HCT116 (cell line): ENCODE measurements around the gene PRAMEF2. TPM values are rescaled to one million over a fixed set of nuclear protein-coding genes. Genes with fewer than 3 reads are reported as not detected.
"Not testable (repeated sequence)": the region's sequence is repeated elsewhere in the genome, so short reads cannot be mapped to it uniquely, and the experiment has no call there.

ENCODE experiments used
- ATAC-seq: fragments of 200-7000 bp; cut with Tn5 transposase; 2 replicates; pipeline ENCODE4 v1.9.1; 2020; ENCODE audit warnings: mild to moderate bottlenecking, moderate library complexity
- Bru-seq: library from RNA; stranded (reverse); fragments of 400-500 nt; gene quantifications from one replicate; lab custom pipeline; 2021; lab: Mats Ljungman, UMichigan
- BruChase-seq, 2 experiments: library from RNA; stranded (reverse); fragments of 400-500 nt; gene quantifications; one replicate each; lab custom pipeline; 2021; lab: Mats Ljungman, UMichigan
- BruUV-seq: library from RNA; stranded (reverse); fragments of 400-500 nt; replicated peaks from 2 replicates; lab custom pipeline; 2021; lab: Mats Ljungman, UMichigan
- CTCF ChIA-PET: fragments of 300-600 bp; sonication (Branson Sonifier 250); formaldehyde crosslinking; loops from one replicate; lab custom pipeline; 2021; ENCODE audit warnings: antibody characterized with exemption; lab: Charles Lee
- POLR2A ChIA-PET: fragments of 300-600, 350-600 bp; sonication (Branson Sonifier 250); formaldehyde crosslinking; loops from one replicate; lab custom pipeline; 2021; ENCODE audit warnings: antibody characterized with exemption; lab: Charles Lee
- RAD21 ChIA-PET, 2 experiments: fragments of 300-600 bp; sonication (Branson Sonifier 250); formaldehyde crosslinking; loops; one replicate each; lab custom pipeline; 2023; ENCODE audit warnings: low total read pairs in 2 of 2; ENCODE audit not compliant: uncharacterized antibody in 2 of 2, unreplicated experiment in 2 of 2, low non-redundant PET in 1 of 2; lab: Charles Lee
- DNase-seq: peaks from one replicate; pipeline ENCODE4 v3.0.0-alpha.2; 2010; ENCODE audit warnings: low read depth, low spot score
- H2AFZ ChIP-seq: fragments of 200-600 bp; shearing (Covaris generic), sonication (generic); 2 replicates; pipeline ENCODE4 v1.6.1; 2017; ENCODE audit warnings: low read depth, mixed run types, mixed read lengths, antibody characterized with exemption, low read length; ENCODE audit not compliant: poor library complexity, severe bottlenecking
- H3K27ac ChIP-seq: 2 replicates; pipeline ENCODE4 v1.5.1; 2012; ENCODE audit warnings: low read depth, low read length
- H3K27me3 ChIP-seq: fragments of 200-600 bp; sonication (generic); 2 replicates; pipeline ENCODE4 v1.6.1; 2016; ENCODE audit warnings: mixed run types, low read length, mixed read lengths; ENCODE audit not compliant: insufficient read depth
- H3K36me3 ChIP-seq, 2 experiments: fragments of 200-500 bp in 1 of 2; fragments of 200-600 bp in 1 of 2; sonication (Bioruptor generic) in 1 of 2; sonication (generic) in 1 of 2; 2 replicates each; pipeline versions ENCODE4 v1.5.1 to v1.6.1; 2014 to 2016; ENCODE audit warnings: low read length in 2 of 2, inconsistent platforms in 1 of 2, mixed read lengths in 1 of 2, mixed run types in 1 of 2; ENCODE audit not compliant: insufficient read depth in 2 of 2, control insufficient read depth in 1 of 2
- H3K4me1 ChIP-seq, 2 experiments: fragments of 200-600 bp in 1 of 2; sonication (generic) in 1 of 2; 2 replicates each; pipeline versions ENCODE4 v1.5.1 to v1.6.1; 2012 to 2017; ENCODE audit warnings: low read length in 2 of 2, inconsistent platforms in 1 of 2, mild to moderate bottlenecking in 1 of 2, mixed read lengths in 1 of 2, mixed run types in 1 of 2, moderate library complexity in 1 of 2; ENCODE audit not compliant: insufficient read depth in 2 of 2, control insufficient read depth in 1 of 2
- H3K4me2 ChIP-seq: fragments of 200-600 bp; sonication (generic); 2 replicates; pipeline ENCODE4 v1.6.1; 2017; ENCODE audit warnings: mixed run types, low read length, mixed read lengths
- H3K4me3 ChIP-seq, 2 experiments: fragments of 200-600 bp in 1 of 2; sonication (generic) in 1 of 2; replicated peaks in 1 of 2; 2 replicates each; pipeline ENCODE4 v1.5.1; 2011 to 2016; ENCODE audit warnings: low read length in 2 of 2, control low read depth in 1 of 2, low read depth in 1 of 2, mild to moderate bottlenecking in 1 of 2, mixed read lengths in 1 of 2, mixed run types in 1 of 2
- H3K79me2 ChIP-seq: fragments of 200-600 bp; sonication (generic); 2 replicates; pipeline ENCODE4 v1.6.1; 2017; ENCODE audit warnings: mild to moderate bottlenecking, mixed run types, low read length, moderate library complexity, mixed read lengths; ENCODE audit not compliant: insufficient read depth
- H3K9ac ChIP-seq: fragments of 200-600 bp; sonication (generic); 2 replicates; pipeline ENCODE4 v1.6.1; 2016; ENCODE audit warnings: low read length, mixed read lengths
- H3K9me2 ChIP-seq: fragments of 200-600 bp; sonication (generic), shearing (Covaris generic); 2 replicates; pipeline ENCODE4 v1.6.1; 2017; ENCODE audit warnings: mixed run types, mild to moderate bottlenecking, moderate library complexity; ENCODE audit not compliant: insufficient read depth
- H3K9me3 ChIP-seq, 2 experiments: fragments of 200-500 bp in 1 of 2; fragments of 200-600 bp in 1 of 2; sonication (Bioruptor generic) in 1 of 2; sonication (generic) in 1 of 2; 2 replicates each; pipeline ENCODE4 v1.6.1; 2014 to 2017; ENCODE audit warnings: low read length in 2 of 2, mixed read lengths in 2 of 2, inconsistent platforms in 1 of 2, low read depth in 1 of 2, mild to moderate bottlenecking in 1 of 2, mixed run types in 1 of 2, moderate library complexity in 1 of 2; ENCODE audit not compliant: control insufficient read depth in 1 of 2, insufficient read depth in 1 of 2
- H4K20me1 ChIP-seq: fragments of 200-600 bp; sonication (generic), shearing (Covaris generic); 2 replicates; pipeline ENCODE4 v1.6.1; 2017; ENCODE audit warnings: mixed run types, mild to moderate bottlenecking, moderate library complexity; ENCODE audit not compliant: insufficient read depth
- CEBPB ChIP-seq: IDR thresholded peaks from 2 replicates; pipeline ENCODE4 v1.6.1; 2012; ENCODE audit warnings: low read depth
- JUND ChIP-seq: IDR thresholded peaks from 2 replicates; pipeline ENCODE4 v1.6.1; 2012
- MAX ChIP-seq: IDR thresholded peaks from 2 replicates; pipeline ENCODE4 v1.6.1; 2012
- POLR2AphosphoS5 ChIP-seq: IDR thresholded peaks from 2 replicates; pipeline ENCODE4 v1.6.1; 2011; ENCODE audit warnings: mild to moderate bottlenecking, low read depth, low read length, moderate library complexity
- RAD21 ChIP-seq: IDR thresholded peaks from 2 replicates; pipeline ENCODE4 v1.6.1; 2012; ENCODE audit warnings: low read depth, mild to moderate bottlenecking
- REST ChIP-seq: IDR thresholded peaks from 2 replicates; pipeline ENCODE4 v1.6.1; 2012; ENCODE audit warnings: low read depth
- SIN3A ChIP-seq: IDR thresholded peaks from 2 replicates; pipeline ENCODE4 v1.6.1; 2012; ENCODE audit warnings: low read depth
- SP1 ChIP-seq: IDR thresholded peaks from 2 replicates; pipeline ENCODE4 v1.6.1; 2012; ENCODE audit warnings: low read depth
- intact Hi-C: fragments of 100-400 bp; cut with micrococcal nuclease; formaldehyde crosslinking; loops from 2 replicates; pipeline ENCODE4 v1.10.0; 2022
- long read RNA-seq: library from polyadenylated mRNA; unstranded; transcript quantifications from one replicate; pipeline ENCODE4 v2.0.0, GENCODE V29; 2021; ENCODE audit not compliant: unreplicated experiment
- polyA plus RNA-seq: library from polyadenylated mRNA; unstranded; fragments of >200 nt; gene quantifications from 2 replicates; pipeline ENCODE4 v1.2.1, GENCODE V29; 2012; ENCODE audit warnings: missing spikeins
- total RNA-seq: library from RNA; stranded (reverse); gene quantifications from one replicate; pipeline ENCODE4 v1.2.1, GENCODE V29; 2021; ENCODE audit not compliant: unreplicated experiment

The PRAMEF2 gene, protein sequence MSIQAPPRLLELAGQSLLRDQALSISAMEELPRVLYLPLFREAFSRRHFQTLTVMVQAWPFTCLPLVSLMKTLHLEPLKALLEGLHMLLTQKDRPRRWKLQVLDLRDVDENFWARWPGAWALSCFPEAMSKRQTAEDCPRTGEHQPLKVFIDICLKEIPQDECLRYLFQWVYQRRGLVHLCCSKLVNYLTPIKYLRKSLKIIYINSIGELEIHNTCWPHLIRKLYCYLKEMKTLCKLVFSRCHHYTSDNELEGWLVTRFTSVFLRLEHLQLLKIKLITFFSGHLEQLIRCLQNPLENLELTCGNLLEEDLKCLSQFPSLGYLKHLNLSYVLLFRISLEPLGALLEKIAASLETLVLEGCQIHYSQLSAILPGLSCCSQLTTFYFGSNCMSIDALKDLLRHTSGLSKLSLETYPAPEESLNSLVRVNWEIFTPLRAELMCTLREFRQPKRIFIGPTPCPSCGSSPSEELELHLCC
- total RNA-seq: not detected
- not detected in 2 replicates for polyA plus RNA-seq
- not detected for Bru-seq, nascent RNA
- not detected for BruChase-seq, experiment 1, labeled RNA remaining after a 6-hour chase
- BruChase-seq, experiment 2, labeled RNA remaining after a 2-hour chase: not detected
- long read RNA-seq: 0 reads

- H2AFZ ChIP-seq, H3K9me3 ChIP-seq, DNase-seq, intact Hi-C loops, H3K9ac ChIP-seq, BruUV-seq, H3K4me2 ChIP-seq, H3K9me2 ChIP-seq, CTCF ChIA-PET, POLR2A ChIA-PET, H4K20me1 ChIP-seq, RAD21 ChIA-PET, H3K36me3 ChIP-seq, H3K27ac ChIP-seq, H3K4me3 ChIP-seq, H3K79me2 ChIP-seq, H3K27me3 ChIP-seq, ATAC-seq: not testable (repeated sequence)
- peaks cover 2 to 11% of the 10 kb centered on the region in 2 experiments; a peak in 3 of 4 replicates for H3K4me1 ChIP-seq
Observed at GRCh38 chr1:12856786-12857185, at the start of gene PRAMEF2. Gene PRAMEF2 (plus strand): TSS chr1:12857086. CDS start chr1:12859010, 1,924 bp downstream.

- H3K9ac ChIP-seq: no peak overlapping the region
- H3K9me3 ChIP-seq: no peaks in the 10 kb centered on the region
- H3K79me2 ChIP-seq: no peaks in the 10 kb centered on the region
- DNase-seq: no peak
- RAD21 ChIA-PET: no interaction called here
- BruUV-seq: no TSS peak
- no peak overlapping the region for H3K4me2 ChIP-seq
- no peaks in the 10 kb centered on the region for H3K36me3 ChIP-seq
- TF ChIP-seq SP1: no peak
- no peak for TF ChIP-seq CEBPB
- TF ChIP-seq MAX: no peak
- TF ChIP-seq REST: no peak
- no peak for TF ChIP-seq POLR2AphosphoS5
- TF ChIP-seq JUND: no peak
- TF ChIP-seq SIN3A: no peak
- no peak for TF ChIP-seq RAD21
- intact Hi-C loops: loop anchor here (10.0 kb wide), 1 partner anchor 545 kb away; no protein-coding TSS in a partner anchor
- no peaks in the 10 kb centered on the region for H3K4me1 ChIP-seq
- no peaks in the 10 kb centered on the region for H3K9me2 ChIP-seq
- H3K4me3 ChIP-seq: no peak overlapping the region
- no peaks in the 10 kb centered on the region for H4K20me1 ChIP-seq
- POLR2A ChIA-PET: no interaction called here
- no peak for ATAC-seq
- no peak overlapping the region for H2AFZ ChIP-seq
- CTCF ChIA-PET: no interaction called here
- H3K27ac ChIP-seq: no peak overlapping the region
- H3K27me3 ChIP-seq: 0 out of 2 replicates have a peak, but pooled peaks cover 7% of the 10 kb centered on the region
Observed at GRCh38 chr1:12809933-12810332, 47.0 kb upstream of the PRAMEF2 start.
